AG09319 (cell line): Measurements from ENCODE around the gene TERT.

ENCODE experiments used
- DNase-seq: peaks from one replicate; pipeline ENCODE4 v3.0.0-alpha.2; 2010; ENCODE audit warnings: low read depth; ENCODE audit errors: extremely low read depth
- CTCF ChIP-seq: IDR thresholded peaks from 2 replicates; pipeline ENCODE4 v1.5.1; 2011; ENCODE audit warnings: low read depth, mild to moderate bottlenecking, inconsistent platforms, low read length, moderate library complexity

TERT gene

GRCh38 chr5:1266791-1267190 lies 28.1 kb downstream of the TERT start:
- DNase-seq = no peak
- TF ChIP-seq CTCF = no peak

GRCh38 chr5:1265461-1266455 lies 29.1 kb downstream of the TERT start:
- TF ChIP-seq CTCF = no peak

GRCh38 chr5:1265026-1265425 lies 29.8 kb downstream of the TERT start:
- no peak for TF ChIP-seq CTCF
- DNase-seq = no peak

More at GRCh38 chr5:1265461-1266455, 29.1 kb downstream of the TERT start:
- no peak for DNase-seq

- no peak for TF ChIP-seq CTCF
- no peak for DNase-seq
Measured at GRCh38 chr5:1264211-1264610, 30.7 kb downstream of the TERT start.

- no peak for DNase-seq
- TF ChIP-seq CTCF = no peak
Measured at GRCh38 chr5:1262381-1262780, 32.5 kb downstream of the TERT start.

GRCh38 chr5:1261643-1262042 lies 33.2 kb downstream of the TERT start:
- no peak for TF ChIP-seq CTCF
- no peak for DNase-seq

- no peak for TF ChIP-seq CTCF
- no peak for DNase-seq
Measured at GRCh38 chr5:1259806-1260480, 34.9 kb downstream of the TERT start.
